ENCODE data around the gene CARMIL1.

DNA sequence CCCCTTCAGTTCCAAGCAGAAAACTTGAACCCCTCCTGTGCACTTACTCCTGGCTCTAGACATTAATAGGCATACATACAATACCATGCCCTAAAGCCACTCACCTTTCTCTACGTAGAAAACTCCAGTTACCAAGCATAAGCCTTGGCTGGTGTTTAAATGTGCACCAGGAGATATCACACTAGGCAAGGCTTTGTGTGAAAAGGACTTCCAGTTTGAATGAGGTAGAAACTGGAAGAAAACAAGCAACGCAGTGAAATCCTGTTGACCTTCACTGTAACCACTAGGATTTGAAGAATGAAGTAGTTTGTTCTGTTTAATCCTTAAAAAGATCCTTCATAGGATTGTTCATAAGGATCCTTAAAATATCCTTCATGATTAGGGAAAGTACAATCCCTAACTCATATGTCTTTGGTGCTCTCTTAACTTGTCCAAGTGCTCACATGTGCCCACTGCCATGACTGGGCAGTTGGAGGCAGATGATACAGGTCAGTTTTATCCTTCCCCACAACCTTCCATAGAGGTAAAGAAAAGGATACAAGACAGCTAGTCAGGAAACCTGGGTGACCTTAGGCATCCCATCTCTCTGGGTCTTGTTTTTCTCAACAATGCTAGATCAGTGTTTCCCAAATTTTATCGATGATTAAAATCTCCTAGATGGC is 363.6 kb downstream of the CARMIL1 start:
- TF ChIP-seq POLR2A (IDR thresholded peaks at IDR 0.05; ENCODE audit: low read length) (no peak), GATA1 (IDR thresholded peaks at IDR 0.05; ENCODE audit: low read depth, low read length) (no peak)
